Measurements from ENCODE around the gene CC2D2B. TPM values are rescaled to one million over a fixed set of nuclear protein-coding genes. Genes with fewer than 3 reads are reported as not detected.
"Not testable (repeated sequence)": the region's sequence is repeated elsewhere in the genome, so short reads cannot be mapped to it uniquely, and the experiment has no call there.

Gene CC2D2B
- total RNA-seq, 1 experiment from 2014 or later: not detected

- intact Hi-C loops (cut with micrococcal nuclease; ENCODE audit: unreplicated experiment): no loop called here
- H3K27me3 ChIP-seq (ENCODE audit: insufficient read depth, low read depth): no peaks in the 10 kb centered on the region
- TF ChIP-seq EZH2 (IDR thresholded peaks at IDR 0.05; ENCODE audit: low read depth): no peak
- no TSS peak for BruUV-seq (replicated peaks)
- H3K79me2 ChIP-seq (ENCODE audit: low read depth): no peaks in the 10 kb centered on the region
- no peaks in the 10 kb centered on the region for H3K36me3 ChIP-seq (ENCODE audit: low read depth)
- ChIA-PET CTCF (no interaction called here), POLR2A (ENCODE audit: unreplicated experiment) (interaction anchor here (0.6 kb wide), 1 partner anchor 1013 kb away, joined by 5 read pairs; no protein-coding TSS in a partner anchor)
- no peaks in the 10 kb centered on the region for H3K4me1 ChIP-seq (replicated peaks; ENCODE audit: insufficient read depth)
- DNase-seq: no peak
- H3K27ac ChIP-seq: no peak overlapping the region
- no peaks in the 10 kb centered on the region for H3F3A ChIP-seq (ENCODE audit: insufficient read depth, low read depth)
- H3K4me3 ChIP-seq: no peak overlapping the region
- no peaks in the 10 kb centered on the region for H4K20me1 ChIP-seq (ENCODE audit: insufficient read depth)
- no peaks in the 10 kb centered on the region for H3K9me3 ChIP-seq (ENCODE audit: insufficient read depth, low read depth)
- H2AFZ ChIP-seq: no peak overlapping the region
- H3K9me2 ChIP-seq (ENCODE audit: insufficient read depth): no peaks in the 10 kb centered on the region
- no peak overlapping the region for H3K4me2 ChIP-seq
These were observed 80.9 kb downstream of the CC2D2B start for GRCh38 chr10:95988702-95989101.

GRCh38 chr10:95994376-95994775 is 86.6 kb downstream of the CC2D2B start:
- CTCF ChIA-PET: not testable (repeated sequence)

GRCh38 chr10:95998255-95998784 is 90.5 kb downstream of the CC2D2B start:
- Histone ChIP-seq H3K27ac (no peak overlapping the region), H3K36me3 (ENCODE audit: low read depth) (no peaks in the 10 kb centered on the region), H3K4me3 (no peak overlapping the region), H3K79me2 (ENCODE audit: low read depth) (no peaks in the 10 kb centered on the region), H3K9me3 (ENCODE audit: insufficient read depth, low read depth) (no peaks in the 10 kb centered on the region), H2AFZ (no peak overlapping the region), H3K27me3 (ENCODE audit: insufficient read depth, low read depth) (no peaks in the 10 kb centered on the region), H3F3A (ENCODE audit: insufficient read depth, low read depth) (no peaks in the 10 kb centered on the region), H3K9me2 (ENCODE audit: insufficient read depth) (no peaks in the 10 kb centered on the region), H3K4me2 (no peak overlapping the region), H3K4me1 (replicated peaks; ENCODE audit: insufficient read depth) (no peaks in the 10 kb centered on the region), H4K20me1 (ENCODE audit: insufficient read depth) (no peaks in the 10 kb centered on the region)
- BruUV-seq (replicated peaks): no TSS peak
- CTCF ChIA-PET: no interaction called here
- POLR2A ChIA-PET (ENCODE audit: unreplicated experiment): no interaction called here
- TF ChIP-seq, protein P1, sequence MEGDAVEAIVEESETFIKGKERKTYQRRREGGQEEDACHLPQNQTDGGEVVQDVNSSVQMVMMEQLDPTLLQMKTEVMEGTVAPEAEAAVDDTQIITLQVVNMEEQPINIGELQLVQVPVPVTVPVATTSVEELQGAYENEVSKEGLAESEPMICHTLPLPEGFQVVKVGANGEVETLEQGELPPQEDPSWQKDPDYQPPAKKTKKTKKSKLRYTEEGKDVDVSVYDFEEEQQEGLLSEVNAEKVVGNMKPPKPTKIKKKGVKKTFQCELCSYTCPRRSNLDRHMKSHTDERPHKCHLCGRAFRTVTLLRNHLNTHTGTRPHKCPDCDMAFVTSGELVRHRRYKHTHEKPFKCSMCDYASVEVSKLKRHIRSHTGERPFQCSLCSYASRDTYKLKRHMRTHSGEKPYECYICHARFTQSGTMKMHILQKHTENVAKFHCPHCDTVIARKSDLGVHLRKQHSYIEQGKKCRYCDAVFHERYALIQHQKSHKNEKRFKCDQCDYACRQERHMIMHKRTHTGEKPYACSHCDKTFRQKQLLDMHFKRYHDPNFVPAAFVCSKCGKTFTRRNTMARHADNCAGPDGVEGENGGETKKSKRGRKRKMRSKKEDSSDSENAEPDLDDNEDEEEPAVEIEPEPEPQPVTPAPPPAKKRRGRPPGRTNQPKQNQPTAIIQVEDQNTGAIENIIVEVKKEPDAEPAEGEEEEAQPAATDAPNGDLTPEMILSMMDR (conservative IDR thresholded peaks at IDR 0.05): no peak
- TF ChIP-seq EZH2 (IDR thresholded peaks at IDR 0.05; ENCODE audit: low read depth): no peak
- intact Hi-C loops (cut with micrococcal nuclease; ENCODE audit: unreplicated experiment): no loop called here
- DNase-seq: no peak

More at GRCh38 chr10:95994376-95994775, 86.6 kb downstream of the CC2D2B start:
- POLR2A ChIA-PET (ENCODE audit: unreplicated experiment); H3K4me2 ChIP-seq; BruUV-seq (replicated peaks); H3K27ac ChIP-seq; intact Hi-C loops (cut with micrococcal nuclease; ENCODE audit: unreplicated experiment); DNase-seq; H3F3A ChIP-seq (ENCODE audit: insufficient read depth, low read depth); H3K4me3 ChIP-seq; H3K79me2 ChIP-seq (ENCODE audit: low read depth); H3K36me3 ChIP-seq (ENCODE audit: low read depth); H4K20me1 ChIP-seq (ENCODE audit: insufficient read depth); H3K27me3 ChIP-seq (ENCODE audit: insufficient read depth, low read depth); H2AFZ ChIP-seq; H3K9me2 ChIP-seq (ENCODE audit: insufficient read depth); H3K9me3 ChIP-seq (ENCODE audit: insufficient read depth, low read depth); H3K4me1 ChIP-seq (replicated peaks; ENCODE audit: insufficient read depth): not testable (repeated sequence)

DNA sequence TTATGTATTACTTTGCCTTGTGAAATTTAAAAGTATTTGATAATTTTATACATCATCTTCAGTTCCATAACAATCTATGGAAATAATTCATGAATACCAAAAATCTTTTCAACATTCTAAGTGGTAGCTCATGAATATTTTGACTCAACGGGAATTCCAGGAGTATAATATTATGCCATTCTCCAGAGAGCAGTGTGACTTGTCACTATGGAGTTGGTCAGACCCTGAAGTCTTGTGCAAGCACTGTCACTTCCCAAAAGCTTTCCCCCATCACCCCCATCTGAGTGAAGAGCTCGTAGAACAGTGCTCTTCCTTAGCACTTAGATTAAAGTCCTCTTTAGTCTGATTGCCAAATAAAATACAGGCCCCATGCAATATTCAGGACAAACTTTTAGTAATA is 106.2 kb downstream of the CC2D2B start:
- ChIA-PET CTCF (no interaction called here), POLR2A (ENCODE audit: unreplicated experiment) (no interaction called here)
- no peak for DNase-seq
- Histone ChIP-seq H3K27me3 (ENCODE audit: insufficient read depth, low read depth) (no peaks in the 10 kb centered on the region), H3K4me1 (replicated peaks; ENCODE audit: insufficient read depth) (no peaks in the 10 kb centered on the region), H3K36me3 (ENCODE audit: low read depth) (no peaks in the 10 kb centered on the region), H4K20me1 (ENCODE audit: insufficient read depth) (no peaks in the 10 kb centered on the region), H3F3A (ENCODE audit: insufficient read depth, low read depth) (no peaks in the 10 kb centered on the region), H3K4me3 (no peak overlapping the region), H3K79me2 (ENCODE audit: low read depth) (no peaks in the 10 kb centered on the region), H3K9me2 (ENCODE audit: insufficient read depth) (no peaks in the 10 kb centered on the region), H2AFZ (no peak overlapping the region), H3K27ac (no peak overlapping the region), H3K4me2 (no peak overlapping the region), H3K9me3 (ENCODE audit: insufficient read depth, low read depth) (no peaks in the 10 kb centered on the region)
- intact Hi-C loops (cut with micrococcal nuclease; ENCODE audit: unreplicated experiment): loop anchor here (10.0 kb wide), 1 partner anchor 211 kb away; no protein-coding TSS in a partner anchor
- no TSS peak for BruUV-seq (replicated peaks)
- TF ChIP-seq EZH2 (IDR thresholded peaks at IDR 0.05; ENCODE audit: low read depth): no peak
- TF ChIP-seq, protein P1 (conservative IDR thresholded peaks at IDR 0.05): no peak

Data from PC-9 (cell line).